Nephron (organoid): ENCODE results near the gene XRCC5.
"Not testable (repeated sequence)": the region's sequence is repeated elsewhere in the genome, so short reads cannot be mapped to it uniquely, and the experiment has no call there.

Experiments used
- H3K27ac Mint-ChIP-seq, 3 experiments: 2 replicates each; pipeline ENCODE4 v1.8.0; 2020; ENCODE audit warnings: mixed read lengths in 3 of 3, mild to moderate bottlenecking in 2 of 3, moderate library complexity in 1 of 3
- H3K27me3 Mint-ChIP-seq: 2 replicates; pipeline ENCODE4 v1.8.0; 2021; ENCODE audit warnings: low read depth, mild to moderate bottlenecking, moderate library complexity, mixed read lengths
- H3K36me3 Mint-ChIP-seq: 2 replicates; pipeline ENCODE4 v1.8.0; 2020; ENCODE audit warnings: low read depth, mixed read lengths
- H3K4me1 Mint-ChIP-seq: 2 replicates; pipeline ENCODE4 v1.8.0; 2020; ENCODE audit warnings: mixed read lengths
- H3K4me3 Mint-ChIP-seq, 3 experiments: 2 replicates each; pipeline ENCODE4 v1.8.0; 2020; ENCODE audit warnings: mild to moderate bottlenecking in 3 of 3, mixed read lengths in 3 of 3, moderate library complexity in 2 of 3
- H3K9me3 Mint-ChIP-seq: 2 replicates; pipeline ENCODE4 v1.8.0; 2020; ENCODE audit warnings: mixed read lengths
- CTCF ChIP-seq, 3 experiments: fragments of 200-600 bp; sonication (generic); IDR thresholded peaks; one replicate each; pipeline ENCODE4 v1.5.0; 2021; ENCODE audit warnings: antibody characterized with exemption in 3 of 3; ENCODE audit not compliant: unreplicated experiment in 3 of 3

XRCC5 gene

DNA sequence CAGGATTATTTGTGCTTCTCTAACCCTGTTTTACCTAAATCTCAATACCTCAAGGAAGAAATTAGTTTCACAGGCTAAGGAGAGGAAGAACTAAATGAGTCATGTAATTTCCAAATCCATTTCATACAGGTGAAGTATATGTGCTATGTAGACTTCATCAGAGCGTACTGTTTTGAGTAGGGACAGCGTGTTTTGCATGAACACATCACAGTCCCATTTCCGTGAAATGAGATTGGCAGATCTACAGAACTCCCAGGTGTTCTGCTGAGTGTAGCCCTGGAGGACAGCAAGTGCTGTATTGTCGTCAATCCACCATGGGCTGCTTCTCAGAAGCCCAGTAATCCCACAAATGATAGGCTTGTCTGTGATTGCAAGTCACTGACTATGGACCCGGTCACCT, 97.7 kb downstream of the XRCC5 start:
- H3K9me3 Mint-ChIP-seq = no peaks in the 10 kb centered on the region
- no peak for TF ChIP-seq CTCF (IDR thresholded peaks at IDR 0.05; ENCODE audit: unreplicated experiment in 3 of 3)
- H3K27ac Mint-ChIP-seq = no peak overlapping the region
- peaks cover 85% of the 10 kb centered on the region for H3K36me3 Mint-ChIP-seq
- no peaks in the 10 kb centered on the region for H3K27me3 Mint-ChIP-seq
- peaks cover 31% of the 10 kb centered on the region for H3K4me1 Mint-ChIP-seq
- no peak overlapping the region for H3K4me3 Mint-ChIP-seq

DNA sequence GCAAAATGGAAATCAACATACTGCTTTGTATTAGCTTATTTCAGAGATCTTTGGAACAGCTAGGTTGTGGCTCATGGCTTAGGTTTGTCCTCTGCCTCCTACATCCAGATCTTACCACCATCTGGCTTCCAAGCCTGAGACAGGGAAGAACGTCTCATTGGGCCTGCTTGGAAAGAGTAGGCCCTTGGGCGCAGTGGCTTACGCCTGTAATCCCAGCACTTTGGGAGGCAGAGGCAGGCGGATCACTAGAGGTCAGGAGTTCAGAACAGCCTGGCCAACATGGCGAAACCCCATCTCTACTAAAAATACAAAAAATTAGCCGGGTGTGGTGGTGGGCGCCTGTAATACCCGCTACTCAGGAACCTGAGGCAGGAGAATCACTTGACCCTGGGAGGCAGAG, 99.5 kb downstream of the XRCC5 start:
- H3K4me1 Mint-ChIP-seq = peaks cover 26% of the 10 kb centered on the region
- H3K27me3 Mint-ChIP-seq, H3K4me3 Mint-ChIP-seq, H3K27ac Mint-ChIP-seq, H3K9me3 Mint-ChIP-seq: not testable (repeated sequence)
- H3K36me3 Mint-ChIP-seq = peaks cover 69% of the 10 kb centered on the region

- H3K36me3 Mint-ChIP-seq = peaks cover 49% of the 10 kb centered on the region
- H3K27ac Mint-ChIP-seq = peak overlapping the region; percentile 19 to 69 (median 33)
- no peaks in the 10 kb centered on the region for H3K9me3 Mint-ChIP-seq
- H3K27me3 Mint-ChIP-seq = no peaks in the 10 kb centered on the region
- H3K4me3 Mint-ChIP-seq = no peak overlapping the region
- TF ChIP-seq CTCF (IDR thresholded peaks at IDR 0.05; ENCODE audit: unreplicated experiment in 3 of 3) = no peak
- H3K4me1 Mint-ChIP-seq = peaks cover 26% of the 10 kb centered on the region
Observed at GRCh38 chr2:216210701-216211540, 101.8 kb downstream of the XRCC5 start.

GRCh38 chr2:216211614-216212145, 102.5 kb downstream of the XRCC5 start:
- Mint-ChIP-seq H3K9me3 (no peaks in the 10 kb centered on the region), H3K27ac (peak overlapping the region; percentile 19 to 69 (median 49)), H3K27me3 (no peaks in the 10 kb centered on the region), H3K4me1 (peaks cover 27% of the 10 kb centered on the region), H3K4me3 (no peak overlapping the region), H3K36me3 (peaks cover 41% of the 10 kb centered on the region)
- no peak for TF ChIP-seq CTCF (IDR thresholded peaks at IDR 0.05; ENCODE audit: unreplicated experiment in 3 of 3)

- no peak overlapping the region for H3K27ac Mint-ChIP-seq
- H3K36me3 Mint-ChIP-seq = peaks cover 20% of the 10 kb centered on the region
- no peak for TF ChIP-seq CTCF (IDR thresholded peaks at IDR 0.05; ENCODE audit: unreplicated experiment in 3 of 3)
- no peak overlapping the region for H3K4me3 Mint-ChIP-seq
- peaks cover 45% of the 10 kb centered on the region for H3K4me1 Mint-ChIP-seq
- H3K9me3 Mint-ChIP-seq = no peaks in the 10 kb centered on the region
- no peaks in the 10 kb centered on the region for H3K27me3 Mint-ChIP-seq
Observed at GRCh38 chr2:216214768-216215167, 105.6 kb downstream of the XRCC5 start.

DNA sequence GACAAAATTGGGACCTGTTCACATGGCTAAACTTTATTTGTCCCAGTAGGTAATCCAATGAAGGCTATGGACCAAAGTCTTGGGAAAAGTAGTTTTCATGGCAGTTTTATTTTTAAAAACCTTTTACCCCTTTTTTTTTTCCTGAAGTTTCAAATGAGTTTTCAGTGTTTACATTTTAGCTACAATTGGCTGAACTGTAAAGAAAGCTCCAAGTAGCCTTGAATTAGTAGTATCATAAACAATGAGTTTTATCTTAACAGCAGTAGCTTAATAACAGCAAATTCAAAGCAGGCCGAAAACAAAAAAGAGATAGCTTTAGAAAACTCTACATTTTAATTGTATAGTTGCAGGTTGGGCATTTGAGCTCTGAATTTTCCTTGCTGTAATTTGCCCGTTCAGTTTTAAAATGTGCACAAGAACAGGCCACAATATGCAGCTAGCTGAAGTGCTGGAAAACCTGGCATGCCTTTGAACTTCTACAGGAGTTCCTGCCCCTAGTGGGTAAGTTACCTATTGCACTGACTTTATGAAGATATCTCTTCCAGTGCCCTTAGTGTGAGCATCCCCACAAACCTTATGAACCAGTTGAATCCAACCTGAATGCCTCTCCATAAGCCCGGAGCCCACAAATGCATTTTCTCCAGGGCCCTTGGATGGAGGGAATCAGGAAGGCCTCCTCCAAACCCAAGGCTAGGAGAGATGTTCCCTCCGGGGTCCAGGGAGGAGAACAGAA, 106.7 kb downstream of the XRCC5 start:
- H3K27ac Mint-ChIP-seq = no peak overlapping the region
- no peaks in the 10 kb centered on the region for H3K27me3 Mint-ChIP-seq
- no peak overlapping the region for H3K4me3 Mint-ChIP-seq
- no peaks in the 10 kb centered on the region for H3K9me3 Mint-ChIP-seq
- peaks cover 35% of the 10 kb centered on the region for H3K4me1 Mint-ChIP-seq
- peaks cover 13% of the 10 kb centered on the region for H3K36me3 Mint-ChIP-seq
- peak in 1 of 3 experiments; percentile 26 for TF ChIP-seq CTCF (IDR thresholded peaks at IDR 0.05; ENCODE audit: unreplicated experiment in 3 of 3)
